ENCODE data around the gene ENOX1.
A peak's percentile ranks its signal among the peaks of the same experiment; 100 is the strongest.

The ENOX1 gene

GRCh38 chr13:43773602-43774001 is 13.2 kb downstream of the ENOX1 start:
- H3K9ac ChIP-seq (ENCODE audit: low read length in 5 of 5) = no peak overlapping the region
- H3K4me3 ChIP-seq (ENCODE audit: low read depth in 1 of 5, low read length in 5 of 5) = no peak overlapping the region
- no peak overlapping the region for H3K27ac ChIP-seq (ENCODE audit: low read depth, low read length)
- peaks cover 0 to 13% (median 5%) of the 10 kb centered on the region in 5 donors for H3K4me1 ChIP-seq (ENCODE audit: control insufficient read depth in 5 of 5, insufficient read depth in 5 of 5, low read length in 5 of 5)
- no peaks in the 10 kb centered on the region for H3K27me3 ChIP-seq (ENCODE audit: control insufficient read depth in 5 of 5, insufficient read depth in 4 of 5, low read length in 5 of 5)
- H3K36me3 ChIP-seq (ENCODE audit: control insufficient read depth in 5 of 5, insufficient read depth in 5 of 5, low read length in 5 of 5) = no peaks in the 10 kb centered on the region
- H3K9me3 ChIP-seq (ENCODE audit: control insufficient read depth in 5 of 5, low read length in 5 of 5) = no peaks in the 10 kb centered on the region

GRCh38 chr13:43770871-43771270 is 15.9 kb downstream of the ENOX1 start:
- peaks cover 2 to 18% (median 17%) of the 10 kb centered on the region in 5 donors for H3K4me1 ChIP-seq (ENCODE audit: control insufficient read depth in 5 of 5, insufficient read depth in 5 of 5, low read length in 5 of 5)
- no peak overlapping the region for H3K27ac ChIP-seq (ENCODE audit: low read depth, low read length)
- H3K36me3 ChIP-seq (ENCODE audit: control insufficient read depth in 5 of 5, insufficient read depth in 5 of 5, low read length in 5 of 5) = no peaks in the 10 kb centered on the region
- no peaks in the 10 kb centered on the region for H3K9me3 ChIP-seq (ENCODE audit: control insufficient read depth in 5 of 5, low read length in 5 of 5)
- H3K27me3 ChIP-seq (ENCODE audit: control insufficient read depth in 5 of 5, insufficient read depth in 4 of 5, low read length in 5 of 5) = no peaks in the 10 kb centered on the region
- H3K4me3 ChIP-seq (ENCODE audit: low read depth in 1 of 5, low read length in 5 of 5) = no peak overlapping the region
- no peak overlapping the region for H3K9ac ChIP-seq (ENCODE audit: low read length in 5 of 5)

- no peak overlapping the region for H3K9ac ChIP-seq (ENCODE audit: low read length in 5 of 5)
- no peak overlapping the region for H3K27ac ChIP-seq (ENCODE audit: low read depth, low read length)
- peaks cover 2 to 25% (median 25%) of the 10 kb centered on the region in 5 donors for H3K4me1 ChIP-seq (ENCODE audit: control insufficient read depth in 5 of 5, insufficient read depth in 5 of 5, low read length in 5 of 5)
These were observed 17.2 kb downstream of the ENOX1 start for GRCh38 chr13:43769529-43769928.

GRCh38 chr13:43767341-43767931 is 19.3 kb downstream of the ENOX1 start:
- H3K4me3 ChIP-seq (ENCODE audit: low read depth in 1 of 5, low read length in 5 of 5) = peak overlapping the region in 2 of 5 donors; percentile 6 to 14
- no peak overlapping the region for H3K9ac ChIP-seq (ENCODE audit: low read length in 5 of 5)
- H3K27me3 ChIP-seq (ENCODE audit: control insufficient read depth in 5 of 5, insufficient read depth in 4 of 5, low read length in 5 of 5) = no peaks in the 10 kb centered on the region
- H3K9me3 ChIP-seq (ENCODE audit: control insufficient read depth in 5 of 5, low read length in 5 of 5) = no peaks in the 10 kb centered on the region
- H3K27ac ChIP-seq (ENCODE audit: low read depth, low read length) = peak overlapping the region; percentile 40
- no peaks in the 10 kb centered on the region for H3K36me3 ChIP-seq (ENCODE audit: control insufficient read depth in 5 of 5, insufficient read depth in 5 of 5, low read length in 5 of 5)
- H3K4me1 ChIP-seq (ENCODE audit: control insufficient read depth in 5 of 5, insufficient read depth in 5 of 5, low read length in 5 of 5) = peaks cover 2 to 29% (median 27%) of the 10 kb centered on the region in 5 donors

More at GRCh38 chr13:43769529-43769928, 17.2 kb downstream of the ENOX1 start:
- Histone ChIP-seq H3K9me3 (ENCODE audit: control insufficient read depth in 5 of 5, low read length in 5 of 5) (no peaks in the 10 kb centered on the region), H3K36me3 (ENCODE audit: control insufficient read depth in 5 of 5, insufficient read depth in 5 of 5, low read length in 5 of 5) (no peaks in the 10 kb centered on the region), H3K4me3 (ENCODE audit: low read depth in 1 of 5, low read length in 5 of 5) (no peak overlapping the region), H3K27me3 (ENCODE audit: control insufficient read depth in 5 of 5, insufficient read depth in 4 of 5, low read length in 5 of 5) (no peaks in the 10 kb centered on the region)

GRCh38 chr13:43766725-43767124 is 20.0 kb downstream of the ENOX1 start:
- Histone ChIP-seq H3K36me3 (ENCODE audit: control insufficient read depth in 5 of 5, insufficient read depth in 5 of 5, low read length in 5 of 5) (no peaks in the 10 kb centered on the region), H3K27ac (ENCODE audit: low read depth, low read length) (peak overlapping the region; percentile 40), H3K4me3 (ENCODE audit: low read depth in 1 of 5, low read length in 5 of 5) (peak overlapping the region in 1 of 5 donors; percentile 6), H3K9ac (ENCODE audit: low read length in 5 of 5) (no peak overlapping the region), H3K4me1 (ENCODE audit: control insufficient read depth in 5 of 5, insufficient read depth in 5 of 5, low read length in 5 of 5) (peaks cover 2 to 29% (median 27%) of the 10 kb centered on the region in 5 donors), H3K27me3 (ENCODE audit: control insufficient read depth in 5 of 5, insufficient read depth in 4 of 5, low read length in 5 of 5) (no peaks in the 10 kb centered on the region), H3K9me3 (ENCODE audit: control insufficient read depth in 5 of 5, low read length in 5 of 5) (no peaks in the 10 kb centered on the region)

GRCh38 chr13:43764349-43764748 is 22.4 kb downstream of the ENOX1 start:
- Histone ChIP-seq H3K4me3 (ENCODE audit: low read depth in 1 of 5, low read length in 5 of 5) (no peak overlapping the region), H3K9ac (ENCODE audit: low read length in 5 of 5) (no peak overlapping the region), H3K9me3 (ENCODE audit: control insufficient read depth in 5 of 5, low read length in 5 of 5) (no peaks in the 10 kb centered on the region), H3K27me3 (ENCODE audit: control insufficient read depth in 5 of 5, insufficient read depth in 4 of 5, low read length in 5 of 5) (no peaks in the 10 kb centered on the region), H3K36me3 (ENCODE audit: control insufficient read depth in 5 of 5, insufficient read depth in 5 of 5, low read length in 5 of 5) (no peaks in the 10 kb centered on the region), H3K27ac (ENCODE audit: low read depth, low read length) (no peak overlapping the region), H3K4me1 (ENCODE audit: control insufficient read depth in 5 of 5, insufficient read depth in 5 of 5, low read length in 5 of 5) (peaks cover 2 to 29% (median 23%) of the 10 kb centered on the region in 5 donors)

- Histone ChIP-seq H3K36me3 (ENCODE audit: control insufficient read depth in 5 of 5, insufficient read depth in 5 of 5, low read length in 5 of 5) (no peaks in the 10 kb centered on the region), H3K4me3 (ENCODE audit: low read depth in 1 of 5, low read length in 5 of 5) (no peak overlapping the region)
These were observed 23.5 kb downstream of the ENOX1 start for GRCh38 chr13:43763143-43763759.

GRCh38 chr13:43761616-43762315 is 25.0 kb downstream of the ENOX1 start:
- Histone ChIP-seq H3K27ac (ENCODE audit: low read depth, low read length) (no peak overlapping the region), H3K9me3 (ENCODE audit: control insufficient read depth in 5 of 5, low read length in 5 of 5) (no peaks in the 10 kb centered on the region), H3K27me3 (ENCODE audit: control insufficient read depth in 5 of 5, insufficient read depth in 4 of 5, low read length in 5 of 5) (no peaks in the 10 kb centered on the region), H3K36me3 (ENCODE audit: control insufficient read depth in 5 of 5, insufficient read depth in 5 of 5, low read length in 5 of 5) (no peaks in the 10 kb centered on the region), H3K9ac (ENCODE audit: low read length in 5 of 5) (no peak overlapping the region), H3K4me3 (ENCODE audit: low read depth in 1 of 5, low read length in 5 of 5) (no peak overlapping the region), H3K4me1 (ENCODE audit: control insufficient read depth in 5 of 5, insufficient read depth in 5 of 5, low read length in 5 of 5) (peaks cover 0 to 16% (median 10%) of the 10 kb centered on the region in 5 donors)

More at GRCh38 chr13:43763143-43763759, 23.5 kb downstream of the ENOX1 start:
- Histone ChIP-seq H3K27ac (ENCODE audit: low read depth, low read length) (no peak overlapping the region), H3K4me1 (ENCODE audit: control insufficient read depth in 5 of 5, insufficient read depth in 5 of 5, low read length in 5 of 5) (peaks cover 2 to 29% (median 23%) of the 10 kb centered on the region in 5 donors), H3K27me3 (ENCODE audit: control insufficient read depth in 5 of 5, insufficient read depth in 4 of 5, low read length in 5 of 5) (no peaks in the 10 kb centered on the region), H3K9ac (ENCODE audit: low read length in 5 of 5) (no peak overlapping the region), H3K9me3 (ENCODE audit: control insufficient read depth in 5 of 5, low read length in 5 of 5) (no peaks in the 10 kb centered on the region)

GRCh38 chr13:43760257-43760656 is 26.5 kb downstream of the ENOX1 start:
- Histone ChIP-seq H3K9me3 (ENCODE audit: control insufficient read depth in 5 of 5, low read length in 5 of 5) (no peaks in the 10 kb centered on the region), H3K4me1 (ENCODE audit: control insufficient read depth in 5 of 5, insufficient read depth in 5 of 5, low read length in 5 of 5) (peaks cover 0 to 10% (median 8%) of the 10 kb centered on the region in 5 donors), H3K36me3 (ENCODE audit: control insufficient read depth in 5 of 5, insufficient read depth in 5 of 5, low read length in 5 of 5) (no peaks in the 10 kb centered on the region), H3K9ac (ENCODE audit: low read length in 5 of 5) (no peak overlapping the region), H3K4me3 (ENCODE audit: low read depth in 1 of 5, low read length in 5 of 5) (no peak overlapping the region), H3K27me3 (ENCODE audit: control insufficient read depth in 5 of 5, insufficient read depth in 4 of 5, low read length in 5 of 5) (no peaks in the 10 kb centered on the region), H3K27ac (ENCODE audit: low read depth, low read length) (no peak overlapping the region)

- no peak overlapping the region for H3K27ac ChIP-seq (ENCODE audit: low read depth, low read length)
- H3K4me1 ChIP-seq (ENCODE audit: control insufficient read depth in 5 of 5, insufficient read depth in 5 of 5, low read length in 5 of 5) = no peaks in the 10 kb centered on the region
- H3K4me3 ChIP-seq (ENCODE audit: low read depth in 1 of 5, low read length in 5 of 5) = no peak overlapping the region
- no peaks in the 10 kb centered on the region for H3K27me3 ChIP-seq (ENCODE audit: control insufficient read depth in 5 of 5, insufficient read depth in 4 of 5, low read length in 5 of 5)
- H3K36me3 ChIP-seq (ENCODE audit: control insufficient read depth in 5 of 5, insufficient read depth in 5 of 5, low read length in 5 of 5) = no peaks in the 10 kb centered on the region
- H3K9me3 ChIP-seq (ENCODE audit: control insufficient read depth in 5 of 5, low read length in 5 of 5) = no peaks in the 10 kb centered on the region
- no peak overlapping the region for H3K9ac ChIP-seq (ENCODE audit: low read length in 5 of 5)
These were observed 27.9 kb downstream of the ENOX1 start for GRCh38 chr13:43758834-43759233.
